ENCODE results near the gene SLAIN2.

Gene SLAIN2

DNA sequence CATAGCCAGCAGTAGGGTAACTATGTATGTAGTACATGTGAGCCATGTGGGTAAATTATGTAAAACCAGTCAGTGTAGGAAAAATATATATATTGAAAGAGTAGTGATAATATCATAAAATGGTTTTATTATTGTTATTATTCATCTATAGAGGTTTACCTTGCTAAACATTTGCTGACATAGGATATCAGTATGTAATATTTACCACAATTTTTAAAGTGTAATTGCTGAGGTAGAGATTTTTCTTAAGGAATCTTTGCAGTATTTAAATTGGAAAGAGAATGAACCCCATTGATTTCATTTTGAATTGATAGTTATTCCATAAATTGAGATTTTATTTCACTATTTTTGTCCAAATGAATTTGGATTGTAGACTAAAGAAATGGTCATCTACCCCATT, 27.1 kb downstream of the SLAIN2 start:
- no peak for TF ChIP-seq ZFX (IDR thresholded peaks at IDR 0.05; ENCODE audit: borderline replicate concordance)
- TF ChIP-seq, protein P1, sequence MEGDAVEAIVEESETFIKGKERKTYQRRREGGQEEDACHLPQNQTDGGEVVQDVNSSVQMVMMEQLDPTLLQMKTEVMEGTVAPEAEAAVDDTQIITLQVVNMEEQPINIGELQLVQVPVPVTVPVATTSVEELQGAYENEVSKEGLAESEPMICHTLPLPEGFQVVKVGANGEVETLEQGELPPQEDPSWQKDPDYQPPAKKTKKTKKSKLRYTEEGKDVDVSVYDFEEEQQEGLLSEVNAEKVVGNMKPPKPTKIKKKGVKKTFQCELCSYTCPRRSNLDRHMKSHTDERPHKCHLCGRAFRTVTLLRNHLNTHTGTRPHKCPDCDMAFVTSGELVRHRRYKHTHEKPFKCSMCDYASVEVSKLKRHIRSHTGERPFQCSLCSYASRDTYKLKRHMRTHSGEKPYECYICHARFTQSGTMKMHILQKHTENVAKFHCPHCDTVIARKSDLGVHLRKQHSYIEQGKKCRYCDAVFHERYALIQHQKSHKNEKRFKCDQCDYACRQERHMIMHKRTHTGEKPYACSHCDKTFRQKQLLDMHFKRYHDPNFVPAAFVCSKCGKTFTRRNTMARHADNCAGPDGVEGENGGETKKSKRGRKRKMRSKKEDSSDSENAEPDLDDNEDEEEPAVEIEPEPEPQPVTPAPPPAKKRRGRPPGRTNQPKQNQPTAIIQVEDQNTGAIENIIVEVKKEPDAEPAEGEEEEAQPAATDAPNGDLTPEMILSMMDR (IDR thresholded peaks at IDR 0.05): no peak
- H3K27ac ChIP-seq: no peak overlapping the region

DNA sequence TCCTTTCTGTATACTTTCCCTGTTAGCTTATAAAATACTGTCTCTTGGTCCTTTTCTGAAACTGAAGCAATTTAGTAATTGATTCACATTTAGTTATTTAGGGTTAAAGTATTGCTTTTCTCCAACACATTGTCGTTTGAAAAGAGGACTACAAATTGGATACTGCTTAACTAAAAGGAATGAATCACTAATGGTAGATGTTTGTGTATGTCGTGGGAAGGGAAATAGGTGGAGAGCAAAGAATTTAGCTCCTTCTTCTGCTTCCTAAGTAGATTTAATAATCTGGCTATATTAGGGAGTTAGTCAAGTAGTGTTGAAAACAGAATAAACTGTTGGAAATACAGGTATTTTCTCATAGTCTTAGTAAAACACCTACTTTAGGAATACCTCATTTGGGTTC, 27.9 kb downstream of the SLAIN2 start:
- TF ChIP-seq, protein P1 (IDR thresholded peaks at IDR 0.05): no peak
- no peak for TF ChIP-seq ZFX (IDR thresholded peaks at IDR 0.05; ENCODE audit: borderline replicate concordance)

DNA sequence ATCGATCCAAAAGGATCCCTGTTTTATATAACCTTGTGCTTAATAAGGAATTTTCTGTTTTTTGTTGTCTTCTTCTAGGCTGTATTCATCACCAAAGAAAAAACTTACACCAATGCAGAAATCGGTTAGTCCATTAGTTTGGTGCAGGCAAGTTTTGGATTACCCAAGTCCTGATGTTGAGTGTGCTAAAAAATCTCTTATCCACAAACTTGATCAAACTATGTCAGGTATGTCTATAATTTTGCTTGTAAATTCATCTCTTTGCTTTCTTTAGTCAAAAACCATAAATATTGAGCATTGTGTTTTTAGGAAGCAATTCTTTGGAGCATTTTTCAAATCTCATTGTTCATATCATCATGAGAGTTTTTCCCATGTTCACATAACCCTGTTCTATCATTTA, 28.4 kb downstream of the SLAIN2 start:
- H3K27ac ChIP-seq: no peak overlapping the region

More for the DNA sequence above, 27.9 kb downstream of the SLAIN2 start:
- H3K27ac ChIP-seq: no peak overlapping the region

DNA sequence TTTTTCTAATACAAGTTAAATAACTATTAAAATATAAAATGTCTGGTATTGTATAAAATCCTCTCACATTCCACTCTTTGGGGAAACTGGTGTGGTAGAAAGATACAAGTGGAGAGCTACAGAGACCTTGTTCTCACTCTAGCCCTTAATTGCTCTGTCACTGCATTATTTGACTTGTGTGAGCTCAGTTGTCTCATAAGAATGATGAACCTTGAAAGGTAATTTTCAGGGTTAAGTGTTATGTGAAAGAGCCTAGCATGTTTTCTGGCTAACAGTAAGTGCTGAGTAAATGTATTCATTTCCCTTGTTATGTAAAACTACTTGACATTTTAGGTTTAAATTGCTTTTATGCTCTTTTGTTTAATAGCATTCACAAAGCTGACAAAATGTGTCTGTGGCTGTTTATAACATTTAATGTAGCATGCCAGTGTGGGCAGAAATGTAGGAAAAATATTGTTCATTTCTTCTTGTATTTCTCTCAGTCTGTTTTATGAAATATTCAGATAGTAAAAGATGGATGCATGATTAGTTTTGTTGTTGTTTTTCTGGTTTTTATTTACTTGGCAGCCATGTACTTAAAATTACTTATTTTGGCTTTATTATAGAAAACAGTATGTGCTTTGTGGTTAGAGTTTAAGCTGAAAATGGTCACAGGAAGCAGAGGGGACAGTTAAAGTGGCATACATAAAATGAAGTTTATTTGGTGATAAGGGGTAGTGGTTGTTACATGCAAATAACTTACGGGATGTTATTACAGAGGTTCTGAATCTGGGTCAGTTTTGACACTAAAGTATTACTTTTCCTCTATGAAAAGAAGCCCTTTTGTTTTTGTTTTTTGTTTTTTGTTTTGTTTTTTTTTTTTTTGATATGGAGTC, 29.2 kb downstream of the SLAIN2 start:
- no peak overlapping the region for H3K27ac ChIP-seq
- no peak for TF ChIP-seq ZFX (IDR thresholded peaks at IDR 0.05; ENCODE audit: borderline replicate concordance)
- TF ChIP-seq, protein P1 (IDR thresholded peaks at IDR 0.05): no peak

More for the DNA sequence above, 28.4 kb downstream of the SLAIN2 start:
- TF ChIP-seq ZFX (IDR thresholded peaks at IDR 0.05; ENCODE audit: borderline replicate concordance): no peak
- TF ChIP-seq, protein P1 (IDR thresholded peaks at IDR 0.05): no peak

DNA sequence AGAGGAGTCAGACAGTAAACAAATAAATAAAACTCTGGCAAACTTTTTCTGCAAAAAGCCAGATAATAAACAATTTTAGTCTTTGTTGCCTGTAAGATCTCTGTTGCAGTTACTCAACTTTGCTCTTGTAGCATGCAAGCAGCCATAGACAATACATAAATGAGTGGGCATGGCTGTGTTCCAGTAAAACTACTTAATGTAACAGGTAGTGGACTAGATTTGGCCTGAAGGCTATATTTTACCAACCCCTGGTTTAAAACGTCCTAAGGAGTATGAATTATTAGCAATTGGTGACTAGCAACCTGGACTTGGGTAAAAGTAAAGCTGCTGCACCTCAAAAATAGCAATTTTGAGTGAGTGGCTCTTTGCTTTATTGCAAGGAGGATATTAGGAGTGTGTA, 30.9 kb downstream of the SLAIN2 start:
- H3K27ac ChIP-seq: no peak overlapping the region
- TF ChIP-seq, protein P1 (IDR thresholded peaks at IDR 0.05): no peak
- no peak for TF ChIP-seq ZFX (IDR thresholded peaks at IDR 0.05; ENCODE audit: borderline replicate concordance)

DNA sequence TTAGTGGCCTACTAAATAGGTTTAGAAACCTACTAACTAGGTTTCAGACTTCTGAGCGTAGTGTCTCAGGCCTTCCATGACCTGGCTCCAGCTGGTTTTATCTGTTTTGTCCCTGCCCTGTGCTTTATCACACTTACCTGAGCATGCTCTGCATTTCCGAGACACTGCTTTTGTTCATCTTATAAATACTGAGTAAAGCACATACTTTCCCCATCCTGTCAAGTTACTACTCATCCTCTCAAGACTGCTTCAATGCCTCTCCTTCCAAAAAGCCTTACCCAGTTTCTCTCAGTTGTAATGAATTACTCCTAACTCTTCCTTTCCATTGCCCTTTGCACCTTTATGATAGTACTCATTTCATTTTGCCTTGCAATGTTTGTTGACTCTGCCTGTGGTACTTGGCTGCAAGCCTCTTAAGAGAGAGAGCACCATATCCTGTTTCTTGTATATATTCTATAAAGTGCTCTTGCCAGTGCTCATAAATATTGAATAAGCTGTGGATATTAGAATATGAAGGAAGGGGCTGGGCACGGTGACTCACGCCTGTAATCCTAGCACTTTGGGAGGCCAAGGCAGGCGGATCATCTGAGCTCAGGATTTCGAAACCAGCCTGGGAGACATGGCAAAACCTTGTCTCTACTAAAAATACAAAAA, 34.4 kb downstream of the SLAIN2 start:
- H3K27ac ChIP-seq: peak overlapping the region; percentile 90
- TF ChIP-seq, protein P1 (IDR thresholded peaks at IDR 0.05): no peak
- TF ChIP-seq ZFX (IDR thresholded peaks at IDR 0.05; ENCODE audit: borderline replicate concordance): no peak

Measured in 22Rv1 (cell line).